SJCRH30 (cell line): ENCODE data around the gene C3. TPM values are rescaled to one million over a fixed set of nuclear protein-coding genes. Genes with fewer than 3 reads are reported as not detected.
A peak's percentile ranks its signal among the peaks of the same experiment; 100 is the strongest.

Experiments
- DNase-seq, 2 experiments: peaks; one replicate each; pipeline ENCODE4 v3.0.0-alpha.2; 2015 to 2020
- H3K27ac ChIP-seq: fragments of 250-450 bp; sonication (Bioruptor Pico); 2 replicates; pipeline ENCODE4 v1.5.1; 2020; ENCODE audit warnings: mild to moderate bottlenecking, moderate library complexity
- H3K27me3 ChIP-seq: fragments of 250-450 bp; sonication (Bioruptor Pico); 2 replicates; pipeline ENCODE4 v1.5.1; 2020; ENCODE audit warnings: mild to moderate bottlenecking, moderate library complexity
- H3K36me3 ChIP-seq: fragments of 250-450 bp; sonication (Bioruptor Pico); 2 replicates; pipeline ENCODE4 v1.5.1; 2020; ENCODE audit warnings: mild to moderate bottlenecking, moderate library complexity
- H3K4me1 ChIP-seq: fragments of 250-450 bp; sonication (Bioruptor Pico); 2 replicates; pipeline ENCODE4 v1.5.1; 2020; ENCODE audit warnings: mild to moderate bottlenecking, moderate library complexity
- H3K4me3 ChIP-seq: fragments of 250-450 bp; sonication (Bioruptor Pico); 2 replicates; pipeline ENCODE4 v1.5.1; 2020; ENCODE audit warnings: mild to moderate bottlenecking, moderate library complexity
- H3K9me3 ChIP-seq: fragments of 250-450 bp; sonication (Bioruptor Pico); replicated peaks from 2 replicates; pipeline ENCODE4 v1.5.1; 2020; ENCODE audit warnings: mild to moderate bottlenecking, moderate library complexity
- total RNA-seq: library from RNA; depleted of rRNA; stranded (reverse); fragments of >200 nt; shearing (Covaris generic); gene quantifications from 2 replicates; pipeline ENCODE4 v1.2.3, GENCODE V29; 2014

Gene C3
- total RNA-seq, 1 experiment from 2014 or later, result not detected

DNA sequence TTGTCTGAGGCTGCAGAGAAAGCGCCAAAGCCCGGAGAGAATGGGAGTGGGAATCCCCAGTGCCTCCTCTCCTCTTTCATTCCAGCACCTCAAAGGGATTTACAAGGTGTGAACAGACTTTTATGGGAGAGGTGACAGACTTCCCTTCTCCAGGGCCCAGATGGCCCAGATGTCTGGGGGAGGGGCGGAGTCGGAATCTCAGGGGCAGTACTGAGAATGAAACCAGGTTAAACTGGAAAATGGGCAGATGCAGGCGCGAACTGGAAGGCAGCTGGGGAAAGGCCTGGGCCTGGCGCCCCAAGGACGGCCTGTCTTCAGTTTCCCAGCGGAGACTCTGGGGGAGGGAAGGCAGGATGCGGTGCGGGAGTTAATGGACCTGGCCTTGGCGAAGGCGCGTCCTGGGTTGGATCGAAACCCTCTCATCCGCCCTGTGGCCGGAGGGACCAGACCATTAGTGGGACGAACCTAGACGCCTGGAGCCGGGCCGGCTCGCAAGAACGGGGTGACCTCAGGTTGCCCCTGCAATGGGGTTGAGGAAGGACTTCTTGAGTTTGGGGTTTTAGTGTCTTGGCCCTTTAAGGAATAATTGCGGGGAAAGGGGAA lies 18.4 kb upstream of the C3 start:
- Histone ChIP-seq H3K27me3 (no peaks in the 10 kb centered on the region), H3K27ac (peak overlapping the region; percentile 29; the same call in 1 of the 2 replicates), H3K4me1 (peaks cover 12% of the 10 kb centered on the region), H3K36me3 (peaks cover 3% of the 10 kb centered on the region; the same call in 1 of the 2 replicates), H3K9me3 (no peaks in the 10 kb centered on the region), H3K4me3 (peak overlapping the region; percentile 82)
- peak; percentile 27 to 50 for DNase-seq

- Histone ChIP-seq H3K36me3 (no peaks in the 10 kb centered on the region), H3K9me3 (no peaks in the 10 kb centered on the region), H3K27me3 (no peaks in the 10 kb centered on the region), H3K27ac (no peak overlapping the region), H3K4me3 (peak overlapping the region; percentile 8), H3K4me1 (peaks cover 12% of the 10 kb centered on the region)
- DNase-seq, result peak; percentile 76 to 85
These were observed 17.7 kb upstream of the C3 start for GRCh38 chr19:6737873-6738786.

GRCh38 chr19:6737284-6737872 lies 16.9 kb upstream of the C3 start, which contains the start of gene GPR108:
GPR108 (minus strand) TSS chr19:6737580; CDS start chr19:6737576, 4 bp downstream.
- H3K36me3 ChIP-seq, result no peaks in the 10 kb centered on the region
- peaks cover 12% of the 10 kb centered on the region for H3K4me1 ChIP-seq
- no peaks in the 10 kb centered on the region for H3K27me3 ChIP-seq
- peak; percentile 98 to 99 for DNase-seq
- no peaks in the 10 kb centered on the region for H3K9me3 ChIP-seq
- peak within 1 kb of the TSS; percentile 95 for H3K27ac ChIP-seq
- H3K4me3 ChIP-seq, result peak within 1 kb of the TSS; percentile 78

DNA sequence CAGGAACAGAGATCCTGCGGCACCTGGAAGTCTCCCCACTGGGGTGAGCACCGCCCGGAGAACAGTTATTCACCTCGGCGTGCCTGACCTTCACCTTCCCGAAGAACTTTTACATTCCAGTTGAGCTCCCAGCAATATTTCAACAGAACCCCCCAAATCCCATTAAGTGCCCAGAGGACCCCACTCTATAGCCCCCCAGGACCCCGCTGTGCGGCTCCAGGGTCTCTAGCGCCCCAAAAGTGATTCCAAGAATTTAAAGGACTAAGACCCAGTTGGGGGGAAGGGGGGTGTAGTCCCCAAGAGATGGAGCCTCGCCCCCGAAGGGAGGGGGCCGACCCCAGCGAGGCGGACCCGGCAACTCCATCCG lies 16.4 kb upstream of the C3 start:
- DNase-seq, result no peak
- Histone ChIP-seq H3K27me3 (no peaks in the 10 kb centered on the region), H3K36me3 (no peaks in the 10 kb centered on the region), H3K27ac (peak overlapping the region; percentile 95), H3K9me3 (no peaks in the 10 kb centered on the region), H3K4me1 (peaks cover 12% of the 10 kb centered on the region), H3K4me3 (peak overlapping the region; percentile 78)

DNA sequence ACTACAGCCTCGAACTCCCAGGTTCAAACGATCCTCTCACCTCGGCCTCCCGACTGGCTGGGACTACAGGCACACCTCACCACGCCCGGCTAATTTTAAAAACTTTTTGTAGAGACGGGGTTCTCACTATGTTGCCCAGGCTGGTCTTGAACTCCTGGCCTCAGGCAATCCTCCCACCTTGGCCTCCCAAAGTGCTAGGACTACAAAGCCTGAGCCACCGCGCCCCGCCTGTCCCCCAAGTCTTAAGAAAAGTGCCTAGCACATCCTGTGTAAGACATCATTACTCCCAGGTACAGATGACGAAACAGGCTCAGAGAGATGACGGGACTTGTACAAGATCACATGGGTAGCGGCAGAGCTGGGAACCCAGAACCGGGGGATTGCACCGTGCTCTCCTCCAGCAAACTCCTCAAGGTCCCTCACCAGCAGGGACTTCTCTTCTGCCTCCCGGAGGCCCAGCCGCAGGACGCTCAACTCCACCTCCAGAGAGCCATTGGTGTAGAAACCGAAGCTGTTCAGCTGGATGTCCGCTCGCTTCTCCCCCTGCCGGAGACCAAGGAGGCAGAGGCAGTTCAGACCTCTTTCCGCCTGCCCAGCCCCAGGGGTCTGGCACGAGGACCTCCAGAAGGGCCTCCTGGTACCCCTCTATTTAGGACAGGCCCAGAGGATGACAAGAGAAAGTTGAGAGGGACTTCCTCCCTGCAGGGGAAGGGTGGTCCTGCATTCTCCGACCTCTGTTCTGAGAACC lies 15.9 kb upstream of the C3 start:
- Histone ChIP-seq H3K4me3 (peak overlapping the region; percentile 78), H3K4me1 (peaks cover 12% of the 10 kb centered on the region), H3K9me3 (no peaks in the 10 kb centered on the region), H3K36me3 (no peaks in the 10 kb centered on the region), H3K27ac (peak overlapping the region; percentile 95; the same call in 1 of the 2 replicates), H3K27me3 (no peaks in the 10 kb centered on the region)
- peak; percentile 76 to 78 for DNase-seq

DNA sequence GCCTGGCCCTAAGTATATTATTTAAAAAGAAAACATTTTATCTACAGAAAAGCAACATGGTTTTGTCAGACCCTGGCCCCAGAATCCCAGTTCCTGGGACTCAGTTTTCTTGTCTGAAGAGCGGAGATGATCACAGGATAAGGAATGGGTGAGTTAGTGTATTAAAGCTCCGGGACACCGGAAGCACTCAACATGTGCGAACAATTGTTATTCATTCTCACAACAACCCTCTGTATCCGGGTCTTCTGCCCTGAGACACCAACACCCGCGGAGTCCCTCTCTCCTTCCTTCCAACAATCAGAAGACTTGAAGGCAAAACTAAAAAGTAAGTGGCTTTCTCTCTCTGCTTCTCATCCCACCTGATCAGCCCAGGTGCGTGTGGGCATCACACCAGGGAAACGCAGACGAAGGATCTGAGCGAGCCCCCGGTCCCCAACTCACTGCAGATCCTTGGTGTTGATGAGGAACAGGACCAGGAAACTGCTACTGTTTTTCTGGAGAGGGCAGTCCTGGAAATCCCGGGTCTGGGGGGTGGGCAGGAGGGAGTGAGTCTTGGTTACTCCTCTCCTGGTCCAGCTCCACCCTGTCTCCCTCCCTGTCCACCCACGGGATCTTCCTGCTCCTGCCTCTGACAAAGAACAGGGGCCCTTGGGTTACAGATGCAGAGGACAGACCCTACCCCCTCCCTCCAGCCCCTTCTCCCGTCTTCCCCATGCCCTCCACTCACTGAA lies 14.9 kb upstream of the C3 start:
- H3K27me3 ChIP-seq, result no peaks in the 10 kb centered on the region
- H3K4me3 ChIP-seq, result no peak overlapping the region
- no peak overlapping the region for H3K27ac ChIP-seq
- no peak for DNase-seq
- H3K4me1 ChIP-seq, result peaks cover 12% of the 10 kb centered on the region
- H3K36me3 ChIP-seq, result no peaks in the 10 kb centered on the region
- H3K9me3 ChIP-seq, result no peaks in the 10 kb centered on the region

DNA sequence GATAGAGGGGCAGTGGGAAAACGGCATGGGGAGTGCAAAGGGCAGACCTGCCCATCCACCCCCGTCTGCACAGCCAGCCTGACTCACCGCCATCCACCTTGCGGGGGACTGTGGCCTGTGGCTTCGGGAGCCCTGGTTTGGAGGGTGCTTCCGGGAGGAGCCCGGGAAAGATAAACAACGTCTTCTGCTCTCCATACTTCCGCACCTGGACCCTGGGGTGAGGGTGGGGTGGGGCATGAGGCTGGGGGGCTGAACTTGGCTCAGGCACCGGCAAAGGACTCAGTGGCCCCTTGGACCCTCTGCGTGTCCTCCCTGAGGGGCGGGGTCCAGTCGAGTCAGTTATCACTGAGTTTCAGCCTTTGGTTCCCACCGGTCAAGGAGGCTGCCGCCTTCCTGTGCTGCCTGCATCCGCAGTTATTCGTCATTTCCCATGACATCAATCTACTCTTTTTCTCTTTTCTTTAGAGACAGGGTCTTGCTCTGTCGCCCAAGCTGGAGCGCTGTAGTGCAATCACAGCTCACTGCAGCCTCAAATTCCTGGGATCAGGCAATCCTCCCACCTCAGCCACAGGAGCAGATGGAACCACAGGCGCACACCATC lies 13.7 kb upstream of the C3 start:
- H3K4me1 ChIP-seq, result peaks cover 12% of the 10 kb centered on the region
- H3K36me3 ChIP-seq, result no peaks in the 10 kb centered on the region
- no peak overlapping the region for H3K27ac ChIP-seq
- DNase-seq, result no peak
- H3K27me3 ChIP-seq, result no peaks in the 10 kb centered on the region
- no peak overlapping the region for H3K4me3 ChIP-seq
- no peaks in the 10 kb centered on the region for H3K9me3 ChIP-seq

DNA sequence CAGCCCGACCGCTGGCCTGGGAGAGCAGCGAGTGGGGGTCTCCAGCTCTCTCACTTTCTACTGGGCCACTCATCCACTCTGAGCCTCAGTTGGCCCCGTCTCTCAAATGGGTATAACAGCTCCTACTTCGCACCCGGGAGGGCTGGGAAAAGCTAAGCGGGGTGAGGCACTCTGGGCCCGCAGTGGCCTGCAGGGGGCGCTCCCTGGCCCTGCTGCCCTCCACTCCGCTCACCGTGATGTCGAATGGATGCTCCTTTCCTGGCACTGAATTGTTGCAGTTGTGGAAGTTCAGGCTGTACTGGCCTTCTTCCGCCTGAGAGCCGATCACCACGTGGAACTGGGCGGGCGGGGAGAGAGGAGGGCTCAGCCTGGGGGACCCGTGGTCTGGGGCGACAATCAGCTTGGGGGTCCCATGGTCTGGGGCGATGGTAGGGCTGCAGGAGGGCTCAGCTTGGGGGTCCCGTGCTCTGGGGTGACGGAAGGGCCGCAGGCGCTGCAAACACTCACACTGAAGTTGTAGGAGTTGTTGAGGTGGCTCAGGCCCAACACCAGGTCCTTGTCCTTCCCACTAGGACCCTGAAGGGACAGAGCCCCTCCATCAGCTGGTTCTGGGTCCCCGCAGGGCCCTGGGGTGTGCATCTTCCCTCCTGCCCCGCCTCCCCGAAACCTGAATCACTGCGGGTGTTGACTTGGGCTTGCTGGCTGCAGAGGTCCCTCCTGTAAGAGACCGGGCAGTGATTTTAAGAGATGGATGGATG lies 13.1 kb upstream of the C3 start:
- Histone ChIP-seq H3K4me3 (no peak overlapping the region), H3K27ac (no peak overlapping the region), H3K4me1 (peaks cover 6% of the 10 kb centered on the region; the same call in 1 of the 2 replicates), H3K27me3 (no peaks in the 10 kb centered on the region), H3K9me3 (no peaks in the 10 kb centered on the region), H3K36me3 (no peaks in the 10 kb centered on the region)
- DNase-seq, result no peak

DNA sequence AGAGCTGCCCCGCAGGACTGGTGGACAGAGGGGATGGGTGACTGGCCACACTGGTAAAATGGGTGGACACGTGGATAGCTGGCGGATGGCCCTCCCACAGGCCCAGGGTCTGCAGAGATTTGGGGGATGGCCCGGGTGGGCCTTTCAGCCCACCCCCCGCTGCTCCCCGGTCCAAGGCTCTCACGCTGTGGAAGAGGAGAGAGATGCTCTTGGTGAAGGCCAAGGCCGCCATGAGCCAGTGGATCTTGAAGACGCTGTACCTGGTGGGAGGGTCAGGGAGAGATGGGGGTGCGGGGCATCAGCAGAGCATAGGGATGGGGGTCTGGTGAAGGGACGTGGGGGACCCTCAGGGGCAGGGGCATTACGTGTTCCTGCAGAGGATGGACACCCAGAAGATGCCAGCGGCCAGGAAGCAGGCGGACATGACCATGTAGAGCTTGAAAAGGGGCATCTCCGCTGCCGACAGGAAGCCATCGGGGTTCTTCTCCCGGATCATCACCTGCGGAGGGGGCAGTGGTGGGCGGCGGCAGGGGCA lies 12.4 kb upstream of the C3 start:
- Histone ChIP-seq H3K4me1 (no peaks in the 10 kb centered on the region; the same call in 1 of the 2 replicates), H3K4me3 (no peak overlapping the region), H3K36me3 (no peaks in the 10 kb centered on the region), H3K9me3 (no peaks in the 10 kb centered on the region), H3K27me3 (no peaks in the 10 kb centered on the region), H3K27ac (no peak overlapping the region)
- DNase-seq, result no peak

DNA sequence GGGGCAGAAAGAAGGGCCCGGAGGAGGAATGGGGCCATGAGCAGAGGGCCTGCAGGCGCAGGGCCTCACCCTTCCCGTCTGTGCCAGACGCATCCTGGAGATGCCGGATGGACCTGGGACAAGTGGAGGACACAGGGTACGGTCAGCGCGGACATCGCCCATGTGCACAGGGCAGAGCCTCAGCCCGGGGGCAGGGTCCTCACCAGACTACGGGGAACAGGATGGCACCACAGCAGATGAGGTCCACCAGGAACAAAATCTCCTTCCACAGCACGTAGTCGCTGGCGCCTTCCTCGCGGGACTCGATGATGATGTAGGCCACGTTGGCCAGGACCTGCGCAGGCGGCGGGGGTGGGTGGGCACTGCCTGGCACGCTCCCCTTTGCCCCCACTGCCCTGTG lies 11.4 kb upstream of the C3 start:
- Histone ChIP-seq H3K4me3 (no peak overlapping the region), H3K4me1 (no peaks in the 10 kb centered on the region), H3K36me3 (no peaks in the 10 kb centered on the region), H3K27ac (no peak overlapping the region), H3K9me3 (no peaks in the 10 kb centered on the region), H3K27me3 (no peaks in the 10 kb centered on the region)
- DNase-seq, result no peak

GRCh38 chr19:6730941-6731670 lies 10.7 kb upstream of the C3 start:
- Histone ChIP-seq H3K27ac (no peak overlapping the region), H3K36me3 (no peaks in the 10 kb centered on the region), H3K4me3 (no peak overlapping the region), H3K27me3 (no peaks in the 10 kb centered on the region), H3K4me1 (no peaks in the 10 kb centered on the region), H3K9me3 (no peaks in the 10 kb centered on the region)
- no peak for DNase-seq

DNA sequence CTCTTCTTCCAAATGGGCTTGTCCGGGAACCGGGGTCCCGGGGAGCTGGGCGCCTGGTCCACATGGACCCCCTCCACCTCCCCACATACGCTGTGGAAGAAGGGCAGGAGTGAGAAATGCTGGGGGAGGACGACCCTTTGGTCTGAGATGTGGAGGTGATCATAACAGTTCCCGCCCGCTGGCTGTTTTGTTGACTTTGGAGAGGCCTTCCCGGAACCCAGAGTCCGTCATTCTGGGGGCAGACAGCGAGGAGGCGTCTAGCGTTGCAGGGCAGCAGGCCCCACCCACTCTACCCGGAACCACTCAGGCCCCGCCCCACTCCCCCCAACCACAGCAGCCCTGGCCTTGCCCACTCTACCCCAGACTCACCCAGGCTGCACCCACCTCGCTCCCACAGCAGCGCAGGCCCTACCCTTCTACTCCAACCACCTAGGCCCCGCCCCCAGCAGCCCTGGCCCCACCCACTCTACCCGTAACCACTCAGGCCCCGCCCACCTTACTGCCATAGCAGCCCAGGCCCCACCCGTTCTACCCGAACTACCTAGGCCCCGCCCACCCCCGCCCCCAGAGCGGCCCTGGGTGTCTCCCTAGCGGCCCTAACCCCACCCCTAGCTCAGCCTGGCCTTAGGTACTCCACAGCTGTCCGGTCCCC lies 9.8 kb upstream of the C3 start:
- Histone ChIP-seq H3K27ac (no peak overlapping the region), H3K4me3 (no peak overlapping the region), H3K27me3 (no peaks in the 10 kb centered on the region; the same call in 1 of the 2 replicates), H3K36me3 (no peaks in the 10 kb centered on the region), H3K9me3 (no peaks in the 10 kb centered on the region), H3K4me1 (no peaks in the 10 kb centered on the region)
- DNase-seq, result peak; percentile 32 to 38
